GM23338 (cell line): ENCODE data around the gene PCDH12. TPM values are rescaled to one million over a fixed set of nuclear protein-coding genes. Genes with fewer than 3 reads are reported as not detected.

Experiments used
- ATAC-seq: fragments of 200-7000 bp; cut with Tn5 transposase; 3 replicates; pipeline ENCODE4 v1.9.1; 2020
- DNase-seq: peaks from one replicate; pipeline ENCODE4 v3.0.0-alpha.2; 2015; ENCODE audit warnings: low spot score
- H2AFZ ChIP-seq: fragments of 200-600 bp; sonication (generic); 2 replicates; pipeline ENCODE4 v1.8.0; 2016; ENCODE audit warnings: antibody characterized with exemption, mild to moderate bottlenecking, moderate library complexity
- H3F3A ChIP-seq: fragments of 200-600 bp; sonication (generic); replicated peaks from 2 replicates; pipeline ENCODE4 v1.8.0; 2017; ENCODE audit warnings: antibody characterized with exemption, mixed run types, low read depth
- H3K27ac ChIP-seq: fragments of 200-600 bp; sonication (generic); 2 replicates; pipeline ENCODE4 v1.6.1; 2016; ENCODE audit warnings: low read depth
- H3K27me3 ChIP-seq: fragments of 200-600 bp; sonication (generic); 2 replicates; pipeline ENCODE4 v1.8.0; 2016; ENCODE audit warnings: mild to moderate bottlenecking, mixed run types, moderate library complexity; ENCODE audit not compliant: insufficient read depth
- H3K36me3 ChIP-seq: fragments of 200-600 bp; sonication (generic); 2 replicates; pipeline ENCODE4 v1.8.0; 2016; ENCODE audit warnings: mild to moderate bottlenecking; ENCODE audit not compliant: insufficient read depth
- H3K4me1 ChIP-seq: fragments of 200-600 bp; sonication (generic); 2 replicates; pipeline ENCODE4 v1.8.0; 2016; ENCODE audit warnings: mild to moderate bottlenecking, moderate library complexity; ENCODE audit not compliant: insufficient read depth
- H3K4me2 ChIP-seq: fragments of 200-600 bp; sonication (generic); 2 replicates; pipeline ENCODE4 v1.7.1; 2017; ENCODE audit warnings: mixed run types
- H3K4me3 ChIP-seq: fragments of 200-600 bp; sonication (generic); 2 replicates; pipeline ENCODE4 v1.6.1; 2016; ENCODE audit warnings: mixed run types
- H3K79me2 ChIP-seq: fragments of 200-600 bp; sonication (generic); replicated peaks from 2 replicates; pipeline ENCODE4 v1.8.0; 2017; ENCODE audit warnings: mild to moderate bottlenecking; ENCODE audit not compliant: insufficient read depth
- H3K9me2 ChIP-seq: fragments of 200-600 bp; sonication (generic); 2 replicates; pipeline ENCODE4 v1.8.0; 2017; ENCODE audit not compliant: insufficient read depth
- H4K20me1 ChIP-seq: fragments of 200-600 bp; sonication (generic); replicated peaks from 2 replicates; pipeline ENCODE4 v1.8.0; 2017; ENCODE audit warnings: mild to moderate bottlenecking; ENCODE audit not compliant: insufficient read depth
- H3K27ac Mint-ChIP-seq: 2 replicates; pipeline ENCODE4 v1.8.0; 2020; ENCODE audit warnings: inconsistent platforms, mild to moderate bottlenecking, moderate library complexity, mixed read lengths
- H3K27me3 Mint-ChIP-seq: 3 replicates; pipeline ENCODE4 v1.8.0; 2022; ENCODE audit warnings: low read depth, mild to moderate bottlenecking, moderate library complexity, mixed read lengths, inconsistent platforms; ENCODE audit not compliant: insufficient read depth, poor library complexity
- H3K36me3 Mint-ChIP-seq: 3 replicates; pipeline ENCODE4 v1.8.0; 2021; ENCODE audit warnings: low read depth, mild to moderate bottlenecking, inconsistent platforms, moderate library complexity, mixed read lengths
- H3K4me1 Mint-ChIP-seq: 3 replicates; pipeline ENCODE4 v1.8.0; 2020; ENCODE audit warnings: mild to moderate bottlenecking, inconsistent platforms, mixed read lengths
- H3K4me3 Mint-ChIP-seq: 3 replicates; pipeline ENCODE4 v1.8.0; 2021; ENCODE audit warnings: moderate library complexity, mild to moderate bottlenecking, inconsistent platforms, mixed read lengths
- H3K9me3 Mint-ChIP-seq: 3 replicates; pipeline ENCODE4 v1.8.0; 2020; ENCODE audit warnings: moderate library complexity, mild to moderate bottlenecking, inconsistent platforms, mixed read lengths
- CREB1 ChIP-seq: fragments of 250-450 bp; sonication (Bioruptor Pico); IDR thresholded peaks from 2 replicates; pipeline ENCODE4 v1.5.0; 2020; ENCODE audit warnings: low read depth, mild to moderate bottlenecking, moderate library complexity
- NANOG ChIP-seq: IDR thresholded peaks from 2 replicates; pipeline ENCODE4 v1.6.1; 2016; ENCODE audit warnings: antibody characterized with exemption, borderline replicate concordance
- STAT1 ChIP-seq: IDR thresholded peaks from one replicate; pipeline ENCODE4 v1.6.1; 2016; ENCODE audit warnings: antibody characterized with exemption; ENCODE audit not compliant: unreplicated experiment
- ZNF331 ChIP-seq: fragments of 250-450 bp; sonication (Bioruptor Pico); IDR thresholded peaks from 2 replicates; pipeline ENCODE4 v1.5.0; 2020; ENCODE audit warnings: low read depth, mild to moderate bottlenecking, moderate library complexity
- polyA plus RNA-seq: library from polyadenylated mRNA; unstranded; fragments of >200 nt; fragmentation: Nextera tagmentation; extraction: Ambion mirVana; gene quantifications from 2 replicates; pipeline ENCODE4 v1.2.1, GENCODE V29; 2016
- total RNA-seq: library from RNA; depleted of rRNA; stranded (reverse); fragments of >200 nt; shearing (Covaris generic); gene quantifications from 2 replicates; pipeline ENCODE4 v1.2.3, GENCODE V29; 2014
- TF ChIP-seq, protein P1 (sequence below): fragments of 250-450 bp; sonication (Bioruptor Pico); IDR thresholded peaks from 2 replicates; pipeline ENCODE4 v1.5.0; 2020; ENCODE audit warnings: mild to moderate bottlenecking, moderate library complexity
- TF ChIP-seq, protein P2 (sequence below): IDR thresholded peaks from 2 replicates; pipeline ENCODE4 v1.6.1; 2016; ENCODE audit warnings: antibody characterized with exemption
- TF ChIP-seq, protein P3 (sequence below): IDR thresholded peaks from one replicate; pipeline ENCODE4 v1.6.1; 2018; ENCODE audit warnings: antibody characterized with exemption; ENCODE audit not compliant: unreplicated experiment

Gene PCDH12
- total and polyA plus RNA-seq, 2 experiments from 2014 or later = 0.14 to 0.29 TPM

DNA sequence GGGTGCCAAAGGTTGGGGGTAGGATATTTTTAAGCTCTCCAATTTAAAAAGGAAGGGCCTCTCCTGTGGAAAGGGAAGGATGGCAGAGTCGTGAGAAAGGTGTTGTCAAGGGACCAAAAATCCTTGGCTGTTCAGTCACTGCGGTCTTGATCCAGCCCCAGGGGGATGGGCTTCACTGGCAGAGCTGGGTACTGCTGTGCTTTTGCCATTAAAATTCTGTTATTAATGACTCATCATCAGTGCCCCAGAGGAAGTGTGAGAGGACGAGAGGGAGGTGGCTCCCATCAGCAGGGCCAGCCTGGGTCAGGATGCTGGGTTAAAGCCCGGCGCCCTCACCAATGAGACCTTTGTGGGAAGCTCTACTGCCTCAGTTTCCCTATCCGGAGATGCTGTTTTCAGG, 16.7 kb downstream of the PCDH12 start:
- Histone ChIP-seq H2AFZ (no peak overlapping the region), H3K4me1 (peaks cover 7% of the 10 kb centered on the region; the same call in 1 of the 2 replicates), H3K9me2 (no peaks in the 10 kb centered on the region), H3K27ac (no peak overlapping the region), H3K4me2 (no peak overlapping the region), H3F3A (peaks cover 9% of the 10 kb centered on the region; the same call in 1 of the 2 replicates), H3K36me3 (peaks cover 19% of the 10 kb centered on the region; the same call in 1 of the 2 replicates), H4K20me1 (no peaks in the 10 kb centered on the region), H3K27me3 (no peaks in the 10 kb centered on the region), H3K4me3 (no peak overlapping the region), H3K79me2 (no peaks in the 10 kb centered on the region)
- Mint-ChIP-seq H3K9me3 (no peaks in the 10 kb centered on the region), H3K36me3 (peaks cover 28% of the 10 kb centered on the region; the same call in 2 of the 3 replicates), H3K4me1 (peaks cover 21% of the 10 kb centered on the region), H3K27me3 (peaks cover 8% of the 10 kb centered on the region), H3K4me3 (no peak overlapping the region), H3K27ac (no peak overlapping the region)
- TF ChIP-seq, protein P1, sequence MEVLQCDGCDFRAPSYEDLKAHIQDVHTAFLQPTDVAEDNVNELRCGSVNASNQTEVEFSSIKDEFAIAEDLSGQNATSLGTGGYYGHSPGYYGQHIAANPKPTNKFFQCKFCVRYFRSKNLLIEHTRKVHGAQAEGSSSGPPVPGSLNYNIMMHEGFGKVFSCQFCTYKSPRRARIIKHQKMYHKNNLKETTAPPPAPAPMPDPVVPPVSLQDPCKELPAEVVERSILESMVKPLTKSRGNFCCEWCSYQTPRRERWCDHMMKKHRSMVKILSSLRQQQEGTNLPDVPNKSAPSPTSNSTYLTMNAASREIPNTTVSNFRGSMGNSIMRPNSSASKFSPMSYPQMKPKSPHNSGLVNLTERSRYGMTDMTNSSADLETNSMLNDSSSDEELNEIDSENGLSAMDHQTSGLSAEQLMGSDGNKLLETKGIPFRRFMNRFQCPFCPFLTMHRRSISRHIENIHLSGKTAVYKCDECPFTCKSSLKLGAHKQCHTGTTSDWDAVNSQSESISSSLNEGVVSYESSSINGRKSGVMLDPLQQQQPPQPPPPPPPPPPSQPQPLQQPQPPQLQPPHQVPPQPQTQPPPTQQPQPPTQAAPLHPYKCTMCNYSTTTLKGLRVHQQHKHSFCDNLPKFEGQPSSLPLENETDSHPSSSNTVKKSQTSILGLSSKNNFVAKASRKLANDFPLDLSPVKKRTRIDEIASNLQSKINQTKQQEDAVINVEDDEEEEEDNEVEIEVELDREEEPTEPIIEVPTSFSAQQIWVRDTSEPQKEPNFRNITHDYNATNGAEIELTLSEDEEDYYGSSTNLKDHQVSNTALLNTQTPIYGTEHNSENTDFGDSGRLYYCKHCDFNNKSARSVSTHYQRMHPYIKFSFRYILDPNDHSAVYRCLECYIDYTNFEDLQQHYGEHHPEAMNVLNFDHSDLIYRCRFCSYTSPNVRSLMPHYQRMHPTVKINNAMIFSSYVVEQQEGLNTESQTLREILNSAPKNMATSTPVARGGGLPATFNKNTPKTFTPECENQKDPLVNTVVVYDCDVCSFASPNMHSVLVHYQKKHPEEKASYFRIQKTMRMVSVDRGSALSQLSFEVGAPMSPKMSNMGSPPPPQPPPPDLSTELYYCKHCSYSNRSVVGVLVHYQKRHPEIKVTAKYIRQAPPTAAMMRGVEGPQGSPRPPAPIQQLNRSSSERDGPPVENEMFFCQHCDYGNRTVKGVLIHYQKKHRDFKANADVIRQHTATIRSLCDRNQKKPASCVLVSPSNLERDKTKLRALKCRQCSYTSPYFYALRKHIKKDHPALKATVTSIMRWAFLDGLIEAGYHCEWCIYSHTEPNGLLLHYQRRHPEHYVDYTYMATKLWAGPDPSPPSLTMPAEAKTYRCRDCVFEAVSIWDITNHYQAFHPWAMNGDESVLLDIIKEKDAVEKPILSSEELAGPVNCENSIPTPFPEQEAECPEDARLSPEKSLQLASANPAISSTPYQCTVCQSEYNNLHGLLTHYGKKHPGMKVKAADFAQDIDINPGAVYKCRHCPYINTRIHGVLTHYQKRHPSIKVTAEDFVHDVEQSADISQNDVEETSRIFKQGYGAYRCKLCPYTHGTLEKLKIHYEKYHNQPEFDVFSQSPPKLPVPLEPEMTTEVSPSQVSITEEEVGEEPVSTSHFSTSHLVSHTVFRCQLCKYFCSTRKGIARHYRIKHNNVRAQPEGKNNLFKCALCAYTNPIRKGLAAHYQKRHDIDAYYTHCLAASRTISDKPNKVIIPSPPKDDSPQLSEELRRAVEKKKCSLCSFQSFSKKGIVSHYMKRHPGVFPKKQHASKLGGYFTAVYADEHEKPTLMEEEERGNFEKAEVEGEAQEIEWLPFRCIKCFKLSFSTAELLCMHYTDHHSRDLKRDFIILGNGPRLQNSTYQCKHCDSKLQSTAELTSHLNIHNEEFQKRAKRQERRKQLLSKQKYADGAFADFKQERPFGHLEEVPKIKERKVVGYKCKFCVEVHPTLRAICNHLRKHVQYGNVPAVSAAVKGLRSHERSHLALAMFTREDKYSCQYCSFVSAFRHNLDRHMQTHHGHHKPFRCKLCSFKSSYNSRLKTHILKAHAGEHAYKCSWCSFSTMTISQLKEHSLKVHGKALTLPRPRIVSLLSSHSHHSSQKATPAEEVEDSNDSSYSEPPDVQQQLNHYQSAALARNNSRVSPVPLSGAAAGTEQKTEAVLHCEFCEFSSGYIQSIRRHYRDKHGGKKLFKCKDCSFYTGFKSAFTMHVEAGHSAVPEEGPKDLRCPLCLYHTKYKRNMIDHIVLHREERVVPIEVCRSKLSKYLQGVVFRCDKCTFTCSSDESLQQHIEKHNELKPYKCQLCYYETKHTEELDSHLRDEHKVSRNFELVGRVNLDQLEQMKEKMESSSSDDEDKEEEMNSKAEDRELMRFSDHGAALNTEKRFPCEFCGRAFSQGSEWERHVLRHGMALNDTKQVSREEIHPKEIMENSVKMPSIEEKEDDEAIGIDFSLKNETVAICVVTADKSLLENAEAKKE (CRISPR knock-in tag) = no peak
- no peak for TF ChIP-seq STAT1
- TF ChIP-seq, protein P2, sequence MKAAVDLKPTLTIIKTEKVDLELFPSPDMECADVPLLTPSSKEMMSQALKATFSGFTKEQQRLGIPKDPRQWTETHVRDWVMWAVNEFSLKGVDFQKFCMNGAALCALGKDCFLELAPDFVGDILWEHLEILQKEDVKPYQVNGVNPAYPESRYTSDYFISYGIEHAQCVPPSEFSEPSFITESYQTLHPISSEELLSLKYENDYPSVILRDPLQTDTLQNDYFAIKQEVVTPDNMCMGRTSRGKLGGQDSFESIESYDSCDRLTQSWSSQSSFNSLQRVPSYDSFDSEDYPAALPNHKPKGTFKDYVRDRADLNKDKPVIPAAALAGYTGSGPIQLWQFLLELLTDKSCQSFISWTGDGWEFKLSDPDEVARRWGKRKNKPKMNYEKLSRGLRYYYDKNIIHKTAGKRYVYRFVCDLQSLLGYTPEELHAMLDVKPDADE = no peak
- no peak for TF ChIP-seq NANOG
- TF ChIP-seq, protein P3, sequence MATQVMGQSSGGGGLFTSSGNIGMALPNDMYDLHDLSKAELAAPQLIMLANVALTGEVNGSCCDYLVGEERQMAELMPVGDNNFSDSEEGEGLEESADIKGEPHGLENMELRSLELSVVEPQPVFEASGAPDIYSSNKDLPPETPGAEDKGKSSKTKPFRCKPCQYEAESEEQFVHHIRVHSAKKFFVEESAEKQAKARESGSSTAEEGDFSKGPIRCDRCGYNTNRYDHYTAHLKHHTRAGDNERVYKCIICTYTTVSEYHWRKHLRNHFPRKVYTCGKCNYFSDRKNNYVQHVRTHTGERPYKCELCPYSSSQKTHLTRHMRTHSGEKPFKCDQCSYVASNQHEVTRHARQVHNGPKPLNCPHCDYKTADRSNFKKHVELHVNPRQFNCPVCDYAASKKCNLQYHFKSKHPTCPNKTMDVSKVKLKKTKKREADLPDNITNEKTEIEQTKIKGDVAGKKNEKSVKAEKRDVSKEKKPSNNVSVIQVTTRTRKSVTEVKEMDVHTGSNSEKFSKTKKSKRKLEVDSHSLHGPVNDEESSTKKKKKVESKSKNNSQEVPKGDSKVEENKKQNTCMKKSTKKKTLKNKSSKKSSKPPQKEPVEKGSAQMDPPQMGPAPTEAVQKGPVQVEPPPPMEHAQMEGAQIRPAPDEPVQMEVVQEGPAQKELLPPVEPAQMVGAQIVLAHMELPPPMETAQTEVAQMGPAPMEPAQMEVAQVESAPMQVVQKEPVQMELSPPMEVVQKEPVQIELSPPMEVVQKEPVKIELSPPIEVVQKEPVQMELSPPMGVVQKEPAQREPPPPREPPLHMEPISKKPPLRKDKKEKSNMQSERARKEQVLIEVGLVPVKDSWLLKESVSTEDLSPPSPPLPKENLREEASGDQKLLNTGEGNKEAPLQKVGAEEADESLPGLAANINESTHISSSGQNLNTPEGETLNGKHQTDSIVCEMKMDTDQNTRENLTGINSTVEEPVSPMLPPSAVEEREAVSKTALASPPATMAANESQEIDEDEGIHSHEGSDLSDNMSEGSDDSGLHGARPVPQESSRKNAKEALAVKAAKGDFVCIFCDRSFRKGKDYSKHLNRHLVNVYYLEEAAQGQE = no peak
- no peak for TF ChIP-seq CREB1 (CRISPR knock-in tag)
- TF ChIP-seq ZNF331 (CRISPR knock-in tag) = no peak
- ATAC-seq (no peak), DNase-seq (no peak)
